Upper lobe of left lung (tissue), 6 donors: ENCODE measurements around the gene RASSF7. TPM values are rescaled to one million over a fixed set of nuclear protein-coding genes. Genes with fewer than 3 reads are reported as not detected.
A peak's percentile ranks its signal among the peaks of the same experiment; 100 is the strongest.
"Not testable (repeated sequence)": the region's sequence is repeated elsewhere in the genome, so short reads cannot be mapped to it uniquely, and the experiment has no call there.

ENCODE experiments used
- ATAC-seq, 2 donors: fragments of 200-7000 bp; cut with Tn5 transposase; one replicate each; pipeline ENCODE4 v1.9.1; 2022; ENCODE audit warnings: mild to moderate bottlenecking in 2 of 2, moderate library complexity in 2 of 2; ENCODE audit not compliant: low FRiP score in 2 of 2
- DNase-seq, 2 donors: peaks; one replicate each; pipeline ENCODE4 v3.0.0-alpha.2; 2019 to 2020
- H3K27ac ChIP-seq, 4 donors: fragments of 200-600 bp; sonication (generic); one replicate each; pipeline ENCODE4 v1.5.1; 2016 to 2019
- H3K27me3 ChIP-seq, 4 donors: fragments of 200-600 bp; sonication (generic); one replicate each; pipeline ENCODE4 v1.5.1; 2017 to 2019
- H3K36me3 ChIP-seq, 4 donors: fragments of 200-600 bp; sonication (generic); one replicate each; pipeline ENCODE4 v1.5.1; 2016 to 2019
- H3K4me1 ChIP-seq, 4 donors: fragments of 200-600 bp; sonication (generic); one replicate each; pipeline ENCODE4 v1.5.1; 2018 to 2019
- H3K4me3 ChIP-seq, 4 donors: fragments of 200-600 bp; sonication (generic); one replicate each; pipeline ENCODE4 v1.5.1; 2017 to 2019; ENCODE audit warnings: mild to moderate bottlenecking in 2 of 4, moderate library complexity in 1 of 4
- H3K9me3 ChIP-seq, 4 donors: fragments of 200-600 bp; sonication (generic); one replicate each; pipeline ENCODE4 v1.5.1; 2018 to 2019
- CTCF ChIP-seq, 6 experiments: fragments of 450-650 bp in 4 of 6; fragments of 200-600 bp in 2 of 6; sonication (generic) in 2 of 6; IDR thresholded peaks; one replicate each; pipeline ENCODE4 v1.5.1; 2016 to 2019; ENCODE audit warnings: antibody characterized with exemption in 6 of 6
- EP300 ChIP-seq, 4 donors: sonication (generic); formaldehyde crosslinking; IDR thresholded peaks; one replicate each; pipeline ENCODE4 v1.5.1; 2017; ENCODE audit warnings: antibody characterized with exemption in 4 of 4, control low read depth in 2 of 4
- POLR2A ChIP-seq, 4 donors: fragments of 450-650 bp; IDR thresholded peaks; one replicate each; pipeline ENCODE4 v1.5.1; 2016 to 2017; ENCODE audit warnings: antibody characterized with exemption in 4 of 4, mild to moderate bottlenecking in 2 of 4
- POLR2AphosphoS5 ChIP-seq, 2 donors: sonication (generic); formaldehyde crosslinking; IDR thresholded peaks; one replicate each; pipeline ENCODE4 v1.5.1; 2017; ENCODE audit warnings: antibody characterized with exemption in 2 of 2
- WGBS, 2 donors: methylation state at CpG; one replicate each; pipeline ENCODE4 v1.1.5; 2017 to 2018; 5-methylcytosine and 5-hydroxymethylcytosine counted together
- total RNA-seq, 6 donors: library from RNA; depleted of rRNA in 4 of 6; stranded (reverse); fragments of >200 nt in 4 of 6; gene quantifications; one replicate each; pipeline versions ENCODE4 v1.1.0 to v1.2.1, GENCODE V29; 2016 to 2021
- donor health status: DM: no; HTN: no; CAD: no; lungs with moderate emphysema.
- donor health status: DM: no; HTN: yes; CAD: no; lungs with severe emphysema.

RASSF7 gene
- total RNA-seq, 6 donors from 2014 or later, result 80.2 to 222 (median 129) TPM

- H3K4me1 ChIP-seq, result peaks cover 18 to 38% (median 29%) of the 10 kb centered on the region in 4 donors
- no peaks in the 10 kb centered on the region for H3K9me3 ChIP-seq
- no peaks in the 10 kb centered on the region for H3K36me3 ChIP-seq
- DNase-seq (peak in 1 of 2 donors; percentile 86), ATAC-seq (no peak)
- H3K27me3 ChIP-seq, result no peaks in the 10 kb centered on the region
- H3K4me3 ChIP-seq, result peak overlapping the region; percentile 58 to 79 (median 76)
- TF ChIP-seq POLR2A (IDR thresholded peaks at IDR 0.05), result no peak
- no peak for TF ChIP-seq POLR2AphosphoS5 (IDR thresholded peaks at IDR 0.05)
- TF ChIP-seq CTCF (IDR thresholded peaks at IDR 0.05), result no peak
- TF ChIP-seq EP300 (IDR thresholded peaks at IDR 0.05), result no peak
- 47 to 71% methylated on average over 10 to 36 of the region's 36 CpGs for WGBS, 2 donors
- H3K27ac ChIP-seq, result peak overlapping the region; percentile 83 to 88 (median 84)
Measured at GRCh38 chr11:569158-569885, 8.6 kb downstream of the RASSF7 start.

GRCh38 chr11:571802-572185 is 11.0 kb downstream of the RASSF7 start:
- Histone ChIP-seq H3K4me1 (peaks cover 30 to 49% (median 36%) of the 10 kb centered on the region in 4 donors), H3K9me3 (no peaks in the 10 kb centered on the region), H3K36me3 (no peaks in the 10 kb centered on the region), H3K27ac (no peak overlapping the region), H3K4me3 (no peak overlapping the region), H3K27me3 (no peaks in the 10 kb centered on the region)
- WGBS, 2 donors, result 41 to 75% methylated on average over 3 to 8 of the region's 8 CpGs
- no peak for DNase-seq
- no peak for ATAC-seq
- TF ChIP-seq EP300 (IDR thresholded peaks at IDR 0.05), result no peak
- no peak for TF ChIP-seq POLR2A (IDR thresholded peaks at IDR 0.05)
- no peak for TF ChIP-seq POLR2AphosphoS5 (IDR thresholded peaks at IDR 0.05)
- TF ChIP-seq CTCF (IDR thresholded peaks at IDR 0.05), result no peak

DNA sequence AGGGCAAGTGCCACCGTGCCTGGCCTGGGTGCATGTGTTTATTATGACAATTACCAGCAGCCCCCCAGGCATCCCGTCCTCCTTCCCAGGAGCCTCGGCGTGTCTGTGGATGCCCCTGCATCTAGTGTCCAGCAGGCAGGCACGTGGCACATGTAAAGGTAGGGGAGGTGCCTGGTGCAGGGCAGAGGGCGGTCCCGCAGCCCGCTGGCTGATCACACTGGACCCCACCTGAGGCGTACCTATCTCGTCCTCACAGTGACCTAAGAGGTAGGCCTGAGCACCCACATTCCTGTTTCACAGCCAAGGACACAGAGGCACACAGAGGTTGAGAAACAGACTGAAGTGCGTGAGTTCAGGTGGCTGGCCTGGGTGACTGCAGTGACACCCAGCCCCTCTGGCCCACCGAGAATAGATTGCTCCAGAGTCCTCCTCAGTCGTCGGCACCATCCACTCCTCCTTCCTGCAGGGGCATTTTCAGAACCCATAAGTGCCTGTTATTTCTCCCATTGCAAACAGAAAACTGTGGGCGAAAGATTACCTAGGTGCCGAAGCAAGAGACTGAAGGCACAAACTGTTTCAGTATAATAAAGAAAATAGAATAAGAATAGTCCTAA is 12.5 kb downstream of the RASSF7 start:
- peaks cover 36 to 51% (median 39%) of the 10 kb centered on the region in 4 donors for H3K4me1 ChIP-seq
- WGBS, 2 donors, result 69 to 86% methylated on average over 9 to 16 of the region's 16 CpGs
- H3K27ac ChIP-seq, result peak overlapping the region in 3 of 4 donors; percentile 26 to 60 (median 46)
- H3K27me3 ChIP-seq, result no peaks in the 10 kb centered on the region
- ATAC-seq (peak in 1 of 2 donors; percentile 17), DNase-seq (peak; percentile 73 to 81)
- TF ChIP-seq POLR2A (IDR thresholded peaks at IDR 0.05) (no peak), POLR2AphosphoS5 (IDR thresholded peaks at IDR 0.05) (no peak), EP300 (IDR thresholded peaks at IDR 0.05) (no peak), CTCF (IDR thresholded peaks at IDR 0.05) (no peak)
- H3K9me3 ChIP-seq, result no peaks in the 10 kb centered on the region
- H3K4me3 ChIP-seq, result no peak overlapping the region
- H3K36me3 ChIP-seq, result no peaks in the 10 kb centered on the region

DNA sequence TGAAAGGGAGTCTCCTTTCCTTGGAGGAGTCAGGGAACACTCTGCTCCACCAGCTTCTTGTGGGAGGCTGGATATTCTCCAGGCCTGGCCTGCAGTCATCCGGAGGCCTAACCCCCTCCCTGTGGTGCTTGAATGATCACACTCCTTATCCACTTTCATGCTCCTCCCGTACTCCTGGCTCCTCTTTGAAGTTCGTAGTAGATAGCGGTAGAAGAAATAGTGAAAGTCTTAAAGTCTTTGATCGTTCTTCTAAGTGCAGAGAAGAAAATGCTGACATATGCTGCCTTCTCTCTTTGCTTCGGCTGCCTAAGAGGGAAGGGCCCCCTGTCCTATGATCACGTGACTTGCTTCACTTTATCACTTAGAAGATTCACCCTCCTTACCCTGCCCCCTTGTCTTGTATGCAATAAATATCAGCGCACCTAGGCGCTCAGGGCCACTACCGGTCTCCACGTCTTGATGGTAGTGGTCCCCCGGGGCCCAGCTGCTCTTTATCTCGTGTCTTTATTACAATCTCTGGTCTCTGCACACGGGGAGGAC is 13.3 kb downstream of the RASSF7 start:
- not testable (repeated sequence) for DNase-seq, H3K9me3 ChIP-seq, H3K36me3 ChIP-seq, H3K27me3 ChIP-seq, ATAC-seq
- peak overlapping the region in 2 of 4 donors; percentile 17 to 46 for H3K27ac ChIP-seq
- 52 to 72% methylated on average over 13 to 14 of the region's 14 CpGs for WGBS, 2 donors
- peaks cover 42 to 57% (median 44%) of the 10 kb centered on the region in 4 donors for H3K4me1 ChIP-seq
- H3K4me3 ChIP-seq, result peak overlapping the region in 3 of 4 donors; percentile 76 to 96 (median 80)

GRCh38 chr11:574632-575312 is 14.0 kb downstream of the RASSF7 start:
- peaks cover 42 to 56% (median 46%) of the 10 kb centered on the region in 4 donors for H3K4me1 ChIP-seq
- H3K36me3 ChIP-seq, result no peaks in the 10 kb centered on the region
- no peaks in the 10 kb centered on the region for H3K27me3 ChIP-seq
- 30 to 32% methylated on average over 23 to 24 of the region's 25 CpGs for WGBS, 2 donors
- H3K9me3 ChIP-seq, result no peaks in the 10 kb centered on the region
- peak overlapping the region; percentile 71 to 96 (median 78) for H3K4me3 ChIP-seq
- ATAC-seq (peak in 1 of 2 donors; percentile 7), DNase-seq (peak in 1 of 2 donors; percentile 74)
- H3K27ac ChIP-seq, result peak overlapping the region; percentile 52 to 68 (median 60)
- TF ChIP-seq POLR2AphosphoS5 (IDR thresholded peaks at IDR 0.05) (no peak), CTCF (IDR thresholded peaks at IDR 0.05) (no peak), EP300 (IDR thresholded peaks at IDR 0.05) (no peak), POLR2A (IDR thresholded peaks at IDR 0.05) (no peak)
